DOHH2 (cell line): ENCODE data around the gene CDK19.

Experiments used
- CTCF ChIP-seq: fragments of 200-600 bp; sonication (generic); IDR thresholded peaks from one replicate; pipeline ENCODE4 v1.5.1; 2014; ENCODE audit warnings: antibody characterized with exemption, mild to moderate bottlenecking, low read depth, low read length; ENCODE audit not compliant: poor library complexity, severe bottlenecking
- EZH2phosphoT487 ChIP-seq: fragments of 200-600 bp; sonication (generic); IDR thresholded peaks from 2 replicates; pipeline ENCODE4 v1.6.1; 2017; ENCODE audit warnings: borderline replicate concordance, mild to moderate bottlenecking, antibody characterized with exemption, low read length, moderate library complexity, mixed read lengths

- TF ChIP-seq CTCF, result no peak
- no peak for TF ChIP-seq EZH2phosphoT487
Measured at GRCh38 chr6:110799189-110799588, 16.1 kb downstream of the CDK19 start.
